Caco-2 (cell line): ENCODE measurements around the gene SMAD5. TPM values are rescaled to one million over a fixed set of nuclear protein-coding genes. Genes with fewer than 3 reads are reported as not detected.
A peak's percentile ranks its signal among the peaks of the same experiment; 100 is the strongest.

Experiments
- BruUV-seq: library from RNA; stranded (reverse); fragments of 400-500 nt; replicated peaks from 2 replicates; lab custom pipeline; 2021; lab: Mats Ljungman, UMichigan
- CTCF ChIA-PET: fragments of 300-600 bp; sonication (Branson Sonifier 250); formaldehyde crosslinking; loops from one replicate; lab custom pipeline; 2022; ENCODE audit warnings: antibody characterized with exemption; lab: Charles Lee
- POLR2A ChIA-PET: fragments of 300-600 bp; sonication (Branson Sonifier 250); formaldehyde crosslinking; loops from one replicate; lab custom pipeline; 2022; ENCODE audit warnings: antibody characterized with exemption; lab: Charles Lee
- DNase-seq, 2 experiments: peaks; one replicate each; pipeline versions ENCODE4 v3.0.0 to v3.0.0-alpha.2; 2020 to 2022
- H3K27me3 ChIP-seq: replicated peaks from 2 replicates; pipeline ENCODE4 v1.6.0; 2011; ENCODE audit warnings: low read length; ENCODE audit not compliant: control insufficient read depth, insufficient read depth
- H3K36me3 ChIP-seq: 2 replicates; pipeline ENCODE4 v1.5.1; 2011; ENCODE audit warnings: low read length; ENCODE audit not compliant: control insufficient read depth, insufficient read depth
- H3K4me1 ChIP-seq: fragments of 250-450 bp; sonication (Bioruptor Pico); 2 replicates; pipeline ENCODE4 v1.5.1; 2020; ENCODE audit warnings: mild to moderate bottlenecking
- H3K4me3 ChIP-seq: 2 replicates; pipeline ENCODE4 v1.5.1; 2011; ENCODE audit warnings: low read depth, mild to moderate bottlenecking, control low read depth, low read length
- H3K9me3 ChIP-seq: fragments of 250-450 bp; sonication (Bioruptor Pico); 2 replicates; pipeline ENCODE4 v1.5.1; 2020; ENCODE audit warnings: mild to moderate bottlenecking, moderate library complexity
- H3K27ac Mint-ChIP-seq: one replicate; pipeline ENCODE4 v1.8.0; 2022; ENCODE audit warnings: mixed read lengths; ENCODE audit not compliant: unreplicated experiment
- H3K27me3 Mint-ChIP-seq: one replicate; pipeline ENCODE4 v1.8.0; 2022; ENCODE audit warnings: mixed read lengths; ENCODE audit not compliant: insufficient read depth, unreplicated experiment
- H3K36me3 Mint-ChIP-seq: one replicate; pipeline ENCODE4 v1.8.0; 2022; ENCODE audit warnings: mild to moderate bottlenecking, mixed read lengths; ENCODE audit not compliant: insufficient read depth, unreplicated experiment
- H3K4me1 Mint-ChIP-seq: one replicate; pipeline ENCODE4 v1.8.0; 2022; ENCODE audit warnings: low read depth, mixed read lengths; ENCODE audit not compliant: unreplicated experiment
- H3K4me3 Mint-ChIP-seq: one replicate; pipeline ENCODE4 v1.8.0; 2022; ENCODE audit warnings: mild to moderate bottlenecking, moderate library complexity, mixed read lengths; ENCODE audit not compliant: unreplicated experiment
- H3K9me3 Mint-ChIP-seq: one replicate; pipeline ENCODE4 v1.8.0; 2022; ENCODE audit warnings: mixed read lengths; ENCODE audit not compliant: unreplicated experiment
- CTCF ChIP-seq, 2 experiments: fragments of 200-600 bp in 1 of 2; IDR thresholded peaks; 1 replicate in 1 of 2; 2 replicates in 1 of 2; pipeline versions ENCODE4 v1.5.1 to v1.8.0; 2011 to 2022; ENCODE audit warnings: antibody characterized with exemption in 1 of 2, control low read depth in 1 of 2, inconsistent platforms in 1 of 2, low read depth in 1 of 2, low read length in 1 of 2, mild to moderate bottlenecking in 1 of 2, moderate library complexity in 1 of 2; ENCODE audit not compliant: insufficient read depth in 1 of 2, severe bottlenecking in 1 of 2, unreplicated experiment in 1 of 2
- intact Hi-C: fragments of 100-400 bp; cut with micrococcal nuclease; formaldehyde crosslinking; loops from one replicate; pipeline ENCODE4 v1.10.0; 2022; ENCODE audit not compliant: unreplicated experiment
- total RNA-seq: library from RNA; stranded (reverse); gene quantifications from 2 replicates; pipeline ENCODE4 v1.2.3, GENCODE V29; 2022

Gene SMAD5
- total RNA-seq, 1 experiment from 2014 or later: 142 TPM

- no peak overlapping the region for H3K4me3 Mint-ChIP-seq
- H3K4me1 Mint-ChIP-seq: peaks cover 39% of the 10 kb centered on the region
- H3K9me3 Mint-ChIP-seq: peaks cover 11% of the 10 kb centered on the region
- Histone ChIP-seq H3K4me1 (peaks cover 38% of the 10 kb centered on the region), H3K4me3 (no peak overlapping the region), H3K27me3 (no peaks in the 10 kb centered on the region), H3K9me3 (no peaks in the 10 kb centered on the region), H3K36me3 (no peaks in the 10 kb centered on the region)
- intact Hi-C loops: no loop called here
- CTCF ChIA-PET: no interaction called here
- no peak for TF ChIP-seq CTCF (IDR thresholded peaks at IDR 0.05; ENCODE audit: insufficient read depth in 1 of 2, low read depth in 1 of 2, low read length in 1 of 2, severe bottlenecking in 1 of 2, unreplicated experiment in 1 of 2)
- peaks cover 80% of the 10 kb centered on the region for H3K36me3 Mint-ChIP-seq
- H3K27ac Mint-ChIP-seq: peak overlapping the region; percentile 1
- H3K27me3 Mint-ChIP-seq: no peaks in the 10 kb centered on the region
- POLR2A ChIA-PET: no interaction called here
- BruUV-seq: no TSS peak
- DNase-seq: no peak
These were observed 53.5 kb downstream of the SMAD5 start for GRCh38 chr5:136185974-136186665.

- TF ChIP-seq CTCF (IDR thresholded peaks at IDR 0.05; ENCODE audit: insufficient read depth in 1 of 2, low read depth in 1 of 2, low read length in 1 of 2, severe bottlenecking in 1 of 2, unreplicated experiment in 1 of 2): no peak
- Mint-ChIP-seq H3K4me3 (no peak overlapping the region), H3K27me3 (no peaks in the 10 kb centered on the region), H3K27ac (peak overlapping the region; percentile 1), H3K4me1 (peaks cover 39% of the 10 kb centered on the region), H3K36me3 (peaks cover 80% of the 10 kb centered on the region), H3K9me3 (peaks cover 11% of the 10 kb centered on the region)
- no TSS peak for BruUV-seq
- ChIA-PET CTCF (no interaction called here), POLR2A (no interaction called here)
- H3K9me3 ChIP-seq: no peaks in the 10 kb centered on the region
- no peaks in the 10 kb centered on the region for H3K27me3 ChIP-seq
- intact Hi-C loops: no loop called here
- H3K36me3 ChIP-seq: no peaks in the 10 kb centered on the region
- peaks cover 38% of the 10 kb centered on the region for H3K4me1 ChIP-seq
- H3K4me3 ChIP-seq: no peak overlapping the region
- no peak for DNase-seq
These were observed 54.2 kb downstream of the SMAD5 start for GRCh38 chr5:136186796-136187195.

- Mint-ChIP-seq H3K36me3 (peaks cover 91% of the 10 kb centered on the region), H3K27ac (no peak overlapping the region), H3K27me3 (no peaks in the 10 kb centered on the region), H3K4me1 (peaks cover 37% of the 10 kb centered on the region), H3K9me3 (peaks cover 11% of the 10 kb centered on the region), H3K4me3 (no peak overlapping the region)
- CTCF ChIA-PET: no interaction called here
- BruUV-seq: no TSS peak
- H3K4me1 ChIP-seq: peaks cover 36% of the 10 kb centered on the region
- no peaks in the 10 kb centered on the region for H3K27me3 ChIP-seq
- no peaks in the 10 kb centered on the region for H3K36me3 ChIP-seq
- H3K4me3 ChIP-seq: no peak overlapping the region
- no peaks in the 10 kb centered on the region for H3K9me3 ChIP-seq
- intact Hi-C loops: no loop called here
- POLR2A ChIA-PET: no interaction called here
- TF ChIP-seq CTCF (IDR thresholded peaks at IDR 0.05; ENCODE audit: insufficient read depth in 1 of 2, low read depth in 1 of 2, low read length in 1 of 2, severe bottlenecking in 1 of 2, unreplicated experiment in 1 of 2): no peak
- no peak for DNase-seq
These were observed 56.2 kb downstream of the SMAD5 start for GRCh38 chr5:136188859-136189258.
